K562 (cell line): ENCODE results near the gene LTBP1. TPM values are rescaled to one million over a fixed set of nuclear protein-coding genes. Genes with fewer than 3 reads are reported as not detected.

Source experiments
- ATAC-seq: fragments of 200-7000 bp; cut with Tn5 transposase; 3 replicates; pipeline ENCODE4 v1.9.1; 2020; ENCODE audit warnings: moderate library complexity
- BruUV-seq: library from RNA; stranded (reverse); fragments of 400-500 nt; replicated peaks from 2 replicates; lab custom pipeline; 2021; lab: Mats Ljungman, UMichigan
- CTCF ChIA-PET: fragments of 300-600 bp; formaldehyde crosslinking; extraction: SDS; loops from one replicate; lab custom pipeline; 2021; ENCODE audit warnings: low intra/inter-chr PET ratio; lab: Yijun Ruan, JAX
- POLR2A ChIA-PET: fragments of 300-600, 350-650 bp; sonication (Branson Sonifier 250); formaldehyde crosslinking; extraction: SDS; loops from one replicate; lab custom pipeline; 2021; ENCODE audit warnings: antibody characterized with exemption, inconsistent platforms; lab: Yijun Ruan, JAX
- DNase-seq, 4 experiments: peaks; one replicate each; pipeline versions ENCODE4 v3.0.0 to v3.0.0-alpha.2; 2011 to 2018; ENCODE audit warnings: low spot score in 3 of 4, mixed read lengths in 3 of 4; ENCODE audit errors: extremely low read depth in 1 of 4
- FAIRE-seq: peaks from 2 replicates; lab custom pipeline; 2011; peaks lifted over from hg19 to GRCh38; lab: Jason Lieb, UNC
- H2AFZ ChIP-seq: 2 replicates; pipeline ENCODE4 v1.6.0; 2011; ENCODE audit warnings: low read depth, low read length, control low read depth, inconsistent platforms
- H3K27ac ChIP-seq: fragments of 200-600 bp; 3 replicates; pipeline ENCODE4 v1.8.0; 2011; ENCODE audit warnings: low read depth, mild to moderate bottlenecking, control low read depth, inconsistent platforms, low read length, moderate library complexity, mixed read lengths; ENCODE audit errors: extremely low read depth
- H3K27me3 ChIP-seq, 2 experiments: fragments of 300-600 bp in 1 of 2; 2 replicates in 1 of 2; 3 replicates in 1 of 2; pipeline versions ENCODE4 v1.6.0 to v1.8.0; 2011; ENCODE audit warnings: inconsistent platforms in 2 of 2, low read length in 2 of 2, mild to moderate bottlenecking in 1 of 2, mixed read lengths in 1 of 2, moderate library complexity in 1 of 2; ENCODE audit not compliant: control insufficient read depth in 2 of 2, insufficient read depth in 2 of 2
- H3K36me3 ChIP-seq: fragments of 300-600 bp; 3 replicates; pipeline ENCODE4 v1.8.0; 2011; ENCODE audit warnings: mild to moderate bottlenecking, low read length, inconsistent platforms; ENCODE audit not compliant: control insufficient read depth, insufficient read depth
- H3K4me1 ChIP-seq, 2 experiments: fragments of 200-600 bp in 1 of 2; replicated peaks in 1 of 2; 2 replicates in 1 of 2; 3 replicates in 1 of 2; pipeline versions ENCODE4 v1.5.1 to v1.8.0; 2011; ENCODE audit warnings: inconsistent platforms in 2 of 2, low read length in 2 of 2, mild to moderate bottlenecking in 1 of 2, mixed read lengths in 1 of 2, moderate library complexity in 1 of 2; ENCODE audit not compliant: control insufficient read depth in 2 of 2, insufficient read depth in 2 of 2
- H3K4me2 ChIP-seq: 2 replicates; pipeline ENCODE4 v1.6.1; 2011; ENCODE audit warnings: low read length, control low read depth, inconsistent platforms, mixed read lengths; ENCODE audit not compliant: insufficient read depth
- H3K4me3 ChIP-seq: fragments of 200-600 bp; sonication (generic), shearing (Covaris generic); 2 replicates; pipeline ENCODE4 v1.5.1; 2016; ENCODE audit warnings: control low read depth, inconsistent platforms
- H3K79me2 ChIP-seq: fragments of 200-600 bp; 3 replicates; pipeline ENCODE4 v1.8.0; 2011; ENCODE audit warnings: low read length, inconsistent platforms; ENCODE audit not compliant: control insufficient read depth, insufficient read depth
- H3K9ac ChIP-seq, 2 experiments: 2 replicates each; pipeline versions ENCODE4 v1.6.0 to v1.6.1; 2011; ENCODE audit warnings: low read depth in 2 of 2, low read length in 2 of 2, control low read depth in 1 of 2, inconsistent platforms in 1 of 2, mild to moderate bottlenecking in 1 of 2, mixed read lengths in 1 of 2; ENCODE audit not compliant: insufficient read depth in 1 of 2
- H3K9me1 ChIP-seq: one replicate; pipeline ENCODE4 v1.6.0; 2011; ENCODE audit warnings: inconsistent platforms, mild to moderate bottlenecking, low read length, moderate library complexity; ENCODE audit not compliant: control insufficient read depth, insufficient read depth
- H3K9me3 ChIP-seq: replicated peaks from 2 replicates; pipeline ENCODE4 v1.5.1; 2011; ENCODE audit warnings: low read depth, low read length, inconsistent platforms; ENCODE audit not compliant: control insufficient read depth, insufficient read depth
- H4K20me1 ChIP-seq: replicated peaks from 2 replicates; pipeline ENCODE4 v1.6.1; 2011; ENCODE audit warnings: low read length, inconsistent platforms, mixed read lengths; ENCODE audit not compliant: control insufficient read depth, insufficient read depth
- ARID3B ChIP-seq: fragments of 250-450 bp; sonication (Bioruptor Pico); IDR thresholded peaks from 2 replicates; pipeline ENCODE4 v1.4.0; 2020; ENCODE audit warnings: borderline replicate concordance
- CGGBP1 ChIP-seq: fragments of 250-450 bp; sonication (Bioruptor Pico); IDR thresholded peaks from 2 replicates; pipeline ENCODE4 v1.9.0; 2021; ENCODE audit warnings: mild to moderate bottlenecking
- GMEB1 ChIP-seq: fragments of 250-450 bp; sonication (Bioruptor Pico); IDR thresholded peaks from 2 replicates; pipeline ENCODE4 v1.4.0; 2020; ENCODE audit warnings: mild to moderate bottlenecking
- JUN ChIP-seq, 2 experiments: sonication (generic) in 1 of 2; formaldehyde crosslinking in 1 of 2; IDR thresholded peaks; 2 replicates each; pipeline versions ENCODE4 v1.6.1 to v1.8.0; 2012 to 2022; ENCODE audit warnings: borderline replicate concordance in 2 of 2, mild to moderate bottlenecking in 2 of 2, improper control_type of control experiment in 1 of 2, low read depth in 1 of 2, low read length in 1 of 2, missing genetic modification reagents in 1 of 2
- NUFIP1 ChIP-seq: fragments of 450-650 bp; IDR thresholded peaks from 2 replicates; pipeline ENCODE4 v1.6.1; 2018; ENCODE audit not compliant: partially characterized antibody
- PRMT5 ChIP-seq: sonication (generic); formaldehyde crosslinking; IDR thresholded peaks from 2 replicates; pipeline ENCODE4 v1.5.0; 2020; ENCODE audit warnings: missing genetic modification reagents
- SAFB ChIP-seq: fragments of 200-400 bp; formaldehyde crosslinking; IDR thresholded peaks from 2 replicates; pipeline ENCODE4 v1.6.1; 2017; ENCODE audit warnings: low read depth, low read length, borderline replicate concordance
- STAG1 ChIP-seq: sonication (generic); formaldehyde crosslinking; IDR thresholded peaks from 2 replicates; pipeline ENCODE4 v1.5.0; 2020; ENCODE audit warnings: missing genetic modification reagents, borderline replicate concordance
- TCF7L2 ChIP-seq: fragments of 150-350 bp; IDR thresholded peaks from 2 replicates; pipeline ENCODE4 v1.6.1; 2016; ENCODE audit warnings: low read depth, mild to moderate bottlenecking, low read length, moderate library complexity
- U2AF2 ChIP-seq: fragments of 200-400 bp; formaldehyde crosslinking; optimal IDR thresholded peaks from 2 replicates; pipeline ENCODE3; 2017; ENCODE audit warnings: low read depth, mild to moderate bottlenecking, low read length
- ZBED1 ChIP-seq: IDR thresholded peaks from 2 replicates; pipeline ENCODE4 v1.6.1; 2014
- ZNF512 ChIP-seq: IDR thresholded peaks from 2 replicates; pipeline ENCODE4 v1.6.1; 2016; ENCODE audit warnings: missing genetic modification characterization, missing compliant biosample characterization
- ZNF639 ChIP-seq, 2 experiments: fragments of 200-800 bp in 1 of 2; sonication (Bioruptor generic) in 1 of 2; sonication (generic) in 1 of 2; formaldehyde crosslinking in 1 of 2; IDR thresholded peaks in 1 of 2; conservative IDR thresholded peaks in 1 of 2; 2 replicates each; pipeline versions ENCODE4 v1.5.0 to v1.6.1; 2016 to 2020; ENCODE audit warnings: missing compliant biosample characterization in 1 of 2, missing genetic modification characterization in 1 of 2, missing genetic modification reagents in 1 of 2
- WGBS: fragments of 100-300 bp; shearing (Covaris generic); methylation state at CpG from one replicate; pipeline ENCODE4 v1.1.6; 2016; ENCODE audit warnings: low coverage, mixed read lengths; ENCODE audit not compliant: insufficient coverage; ENCODE audit errors: missing lambda C conversion rate; 5-methylcytosine and 5-hydroxymethylcytosine counted together
- in situ Hi-C: fragments of 300-500 bp; cut with MboI; formaldehyde crosslinking; loops from 4 replicates; pipeline ENCODE4 v1.15.0; 2018; ENCODE audit warnings: inconsistent platforms, mixed read lengths
- intact Hi-C: fragments of 100-400 bp; cut with micrococcal nuclease; formaldehyde crosslinking; loops from 2 replicates; pipeline ENCODE4 v1.14.2; 2022
- polyA plus RNA-seq, 8 experiments: library from polyadenylated mRNA; depleted of rRNA in 4 of 8; stranded (reverse) in 5 of 8; unstranded in 3 of 8; fragments of >200 nt; fragmentation: Nextera tagmentation in 2 of 8; fragmentation: Illumina TruSeq in 1 of 8; extraction: Ambion mirVana in 2 of 8; extraction: Trizol in 1 of 8; gene quantifications; 2 replicates each; pipeline versions ENCODE4 v1.2.1 to v1.2.3, GENCODE V29; 2011 to 2014; ENCODE audit warnings: inconsistent platforms in 1 of 8, missing spikeins in 1 of 8
- total RNA-seq, 7 experiments: library from RNA; depleted of rRNA in 6 of 7; stranded (reverse); fragments of >200 nt in 6 of 7; fragmentation: Illumina TruSeq in 2 of 7; extraction: Trizol in 2 of 7; gene quantifications; 2 replicates each; pipeline versions ENCODE4 v1.2.1 to v1.2.3, GENCODE V29; 2011 to 2021; ENCODE audit warnings: low replicate concordance in 1 of 7

LTBP1 gene
- total and polyA plus RNA-seq, 9 of the 15 experiments (the other 6 are each of a cell fraction or from before 2014, with no cell fraction given), result 3.6 to 16.4 (median 8.5) TPM

- no peak for TF ChIP-seq ARID3B
These were observed 23.6 kb upstream of the LTBP1 start (continued) for GRCh38 chr2:32923109-32923508.

- Histone ChIP-seq H3K9me1 (no peaks in the 10 kb centered on the region), H3K4me1 (no peaks in the 10 kb centered on the region; a peak in 1 of 5 replicates), H3K4me2 (no peak overlapping the region), H3K4me3 (no peak overlapping the region), H3K79me2 (no peaks in the 10 kb centered on the region), H4K20me1 (no peaks in the 10 kb centered on the region), H3K36me3 (no peaks in the 10 kb centered on the region), H3K27ac (no peak overlapping the region), H3K9me3 (no peaks in the 10 kb centered on the region), H3K27me3 (peaks cover 2 to 21% of the 10 kb centered on the region in 2 experiments; a peak in 3 of 5 replicates), H3K9ac (no peak overlapping the region), H2AFZ (no peak overlapping the region)
- peak; percentile 37 for FAIRE-seq
- no peak for ATAC-seq
- BruUV-seq, result no TSS peak
- CTCF ChIA-PET, result no interaction called here
- intact Hi-C loops, result no loop called here
- no peak for DNase-seq
- WGBS, result 3% methylated on average over 5 of the region's 5 CpGs
- in situ Hi-C loops, result loop anchor here (25.0 kb wide), 1 partner anchor 662 kb away; the partner anchor contains the start of gene FAM98A
- POLR2A ChIA-PET, result interaction anchor here (0.8 kb wide), 1 partner anchor 10 kb away, joined by 3 read pairs; no protein-coding TSS in a partner anchor
- no peak for TF ChIP-seq STAG1 (CRISPR knock-in tag)
- no peak for TF ChIP-seq ZNF512 (tag)
- TF ChIP-seq ZBED1, result no peak
- TF ChIP-seq CGGBP1 (CRISPR knock-in tag), result no peak
- TF ChIP-seq PRMT5 (CRISPR knock-in tag), result no peak
- no peak for TF ChIP-seq TCF7L2
- no peak for TF ChIP-seq GMEB1 (CRISPR knock-in tag)
- no peak for TF ChIP-seq SAFB
- TF ChIP-seq U2AF2, result no peak
- no peak for TF ChIP-seq NUFIP1
- TF ChIP-seq JUN (IDR thresholded peaks at IDR 0.05; ENCODE audit: borderline replicate concordance, low read depth, low read length), result no peak
- TF ChIP-seq JUN (CRISPR knock-in tag; IDR thresholded peaks at IDR 0.05; ENCODE audit: borderline replicate concordance), result no peak
- TF ChIP-seq ZNF639 (CRISPR knock-in tag; conservative IDR thresholded peaks at IDR 0.05 in 1 of 2, IDR thresholded peaks at IDR 0.05 in 1 of 2), result no peak
These were observed 21.4 kb upstream of the LTBP1 start for GRCh38 chr2:32925283-32925815.
